C4-2B (cell line): ENCODE data around the gene NPY2R.

Source experiments
- CTCF ChIP-seq: fragments of 450-650 bp; conservative IDR thresholded peaks from 2 replicates; pipeline ENCODE4 v1.5.1; 2017; ENCODE audit warnings: mild to moderate bottlenecking
- ZFX ChIP-seq: fragments of 450-650 bp; IDR thresholded peaks from 2 replicates; pipeline ENCODE4 v1.6.1; 2017

GRCh38 chr4:155170569-155170968 lies 37.9 kb upstream of the NPY2R start:
- peak; percentile 19 for TF ChIP-seq CTCF
- no peak for TF ChIP-seq ZFX
